C4-2B (cell line): Measurements from ENCODE around the gene ANKS4B.
"Not testable (repeated sequence)": the region's sequence is repeated elsewhere in the genome, so short reads cannot be mapped to it uniquely, and the experiment has no call there.

Experiments
- H3K27ac ChIP-seq: fragments of 450-650 bp; 2 replicates; pipeline ENCODE4 v1.5.1; 2017
- ZFX ChIP-seq: fragments of 450-650 bp; IDR thresholded peaks from 2 replicates; pipeline ENCODE4 v1.6.1; 2017
- TF ChIP-seq, protein P1 (sequence below): fragments of 450-650 bp; conservative IDR thresholded peaks from 2 replicates; pipeline ENCODE4 v1.5.1; 2017; ENCODE audit warnings: mild to moderate bottlenecking

Gene ANKS4B

DNA sequence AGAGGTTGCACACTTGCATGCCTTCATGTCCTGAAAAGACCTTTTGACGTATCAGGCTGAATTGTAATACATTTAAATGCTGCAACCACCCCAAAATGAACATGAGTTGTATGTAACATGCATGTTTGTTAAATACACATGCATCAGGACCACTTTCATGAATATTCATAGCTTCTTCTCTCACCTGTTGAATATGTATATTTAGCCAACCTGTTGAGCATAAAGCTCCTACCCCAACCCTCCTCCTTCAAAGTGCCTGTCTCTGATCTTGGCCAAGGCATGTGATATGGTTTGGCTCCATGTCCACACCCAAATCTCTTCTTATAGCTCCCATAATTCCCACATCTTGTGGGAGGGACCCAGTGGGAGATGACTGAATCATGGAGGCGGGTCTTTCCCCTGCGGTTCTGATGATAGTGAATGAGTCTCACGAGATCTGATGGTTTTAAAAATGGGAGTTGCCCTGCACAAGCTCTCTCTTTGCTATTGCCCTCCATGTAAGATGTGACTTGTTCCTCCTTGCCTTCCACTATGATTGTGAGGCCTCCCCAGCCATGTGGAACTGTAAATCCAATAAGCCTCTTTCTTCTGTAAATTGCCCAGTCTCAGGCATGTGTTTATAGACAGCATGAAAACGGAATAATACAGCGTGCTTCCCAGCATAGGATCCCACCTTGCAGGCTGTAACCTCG is 48.3 kb downstream of the ANKS4B start:
- TF ChIP-seq ZFX: no peak
- TF ChIP-seq, protein P1, sequence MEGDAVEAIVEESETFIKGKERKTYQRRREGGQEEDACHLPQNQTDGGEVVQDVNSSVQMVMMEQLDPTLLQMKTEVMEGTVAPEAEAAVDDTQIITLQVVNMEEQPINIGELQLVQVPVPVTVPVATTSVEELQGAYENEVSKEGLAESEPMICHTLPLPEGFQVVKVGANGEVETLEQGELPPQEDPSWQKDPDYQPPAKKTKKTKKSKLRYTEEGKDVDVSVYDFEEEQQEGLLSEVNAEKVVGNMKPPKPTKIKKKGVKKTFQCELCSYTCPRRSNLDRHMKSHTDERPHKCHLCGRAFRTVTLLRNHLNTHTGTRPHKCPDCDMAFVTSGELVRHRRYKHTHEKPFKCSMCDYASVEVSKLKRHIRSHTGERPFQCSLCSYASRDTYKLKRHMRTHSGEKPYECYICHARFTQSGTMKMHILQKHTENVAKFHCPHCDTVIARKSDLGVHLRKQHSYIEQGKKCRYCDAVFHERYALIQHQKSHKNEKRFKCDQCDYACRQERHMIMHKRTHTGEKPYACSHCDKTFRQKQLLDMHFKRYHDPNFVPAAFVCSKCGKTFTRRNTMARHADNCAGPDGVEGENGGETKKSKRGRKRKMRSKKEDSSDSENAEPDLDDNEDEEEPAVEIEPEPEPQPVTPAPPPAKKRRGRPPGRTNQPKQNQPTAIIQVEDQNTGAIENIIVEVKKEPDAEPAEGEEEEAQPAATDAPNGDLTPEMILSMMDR: no peak
- H3K27ac ChIP-seq: no peak overlapping the region

DNA sequence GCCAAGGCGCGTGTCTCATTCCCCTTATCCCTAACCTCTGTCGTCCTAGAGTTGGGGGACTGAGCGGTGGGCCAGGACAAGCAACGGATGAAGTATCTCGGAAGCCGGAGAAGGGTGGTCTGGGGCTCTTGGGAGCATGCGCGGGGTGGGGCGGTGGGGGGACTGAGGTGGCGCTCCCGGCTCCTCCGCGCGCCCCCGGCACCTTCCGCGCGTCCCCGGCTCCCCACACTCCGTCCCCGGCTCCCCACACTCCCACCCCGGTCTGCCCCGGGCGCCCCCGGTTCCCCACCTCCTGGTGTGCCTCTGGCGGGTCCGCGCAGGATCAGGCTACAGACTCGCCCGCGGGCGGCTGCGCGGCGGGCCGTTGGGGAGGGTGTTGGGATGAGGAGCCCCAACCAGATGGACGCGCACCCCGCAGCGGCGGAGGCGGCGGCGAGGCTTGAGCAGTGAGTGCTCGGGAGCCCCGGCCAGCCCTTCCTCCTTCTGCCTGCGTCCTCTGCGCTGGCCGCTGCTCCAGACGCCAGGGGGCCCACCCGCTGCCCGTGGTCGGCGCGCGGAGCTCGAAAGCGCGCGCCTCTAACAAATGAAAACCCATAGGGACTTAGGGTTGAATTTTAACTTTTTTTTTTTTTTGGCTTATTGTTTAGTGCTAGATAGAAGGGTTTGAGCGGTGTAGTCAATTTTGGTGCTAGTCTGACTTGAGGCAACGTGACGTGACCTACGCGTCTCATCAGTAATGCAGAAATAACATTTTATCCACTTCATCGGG is 50.2 kb downstream of the ANKS4B start:
- no peak for TF ChIP-seq ZFX
- TF ChIP-seq, protein P1: no peak
- H3K27ac ChIP-seq: no peak overlapping the region

DNA sequence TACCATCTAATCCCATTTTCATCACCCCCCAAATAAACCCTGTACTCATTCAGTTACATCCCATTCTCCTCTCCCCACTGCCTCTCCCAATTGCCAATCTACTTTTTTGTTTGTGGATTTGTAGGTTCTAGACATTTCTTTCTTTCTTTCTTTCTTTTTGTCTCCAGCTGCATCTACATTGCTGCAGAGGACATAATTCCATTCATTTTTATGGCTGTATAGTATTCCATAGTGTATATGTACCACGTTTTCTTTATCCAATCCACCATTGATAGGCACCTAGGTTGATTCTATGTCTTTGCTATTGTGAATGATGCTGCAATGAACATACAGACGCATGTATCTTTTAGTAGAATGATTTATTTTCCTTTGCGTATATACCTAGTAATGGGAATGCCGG is 50.9 kb downstream of the ANKS4B start:
- no peak for TF ChIP-seq ZFX
- TF ChIP-seq, protein P1: no peak

DNA sequence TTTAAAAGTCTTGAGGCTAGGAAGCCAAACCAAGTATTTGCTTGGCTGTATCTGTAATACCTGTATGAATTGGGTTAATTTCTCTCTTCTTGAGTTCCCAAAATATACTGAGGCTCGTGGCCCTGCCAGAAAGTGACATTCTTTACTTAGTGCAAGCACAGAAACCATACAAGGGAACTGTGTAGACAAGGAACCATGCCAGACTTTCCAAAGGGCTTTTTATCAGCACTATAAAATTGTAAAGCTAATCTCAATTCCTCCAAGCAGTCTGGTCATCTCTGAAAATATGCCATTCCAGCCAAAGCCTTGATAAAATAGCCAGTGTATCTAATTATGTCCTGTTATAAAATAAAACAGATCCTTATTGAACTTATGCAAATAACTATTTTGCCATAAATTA is 51.8 kb downstream of the ANKS4B start:
- TF ChIP-seq ZFX: no peak
- TF ChIP-seq, protein P1: no peak
- H3K27ac ChIP-seq: no peak overlapping the region

More for the DNA sequence above, 50.9 kb downstream of the ANKS4B start:
- H3K27ac ChIP-seq: no peak overlapping the region

DNA sequence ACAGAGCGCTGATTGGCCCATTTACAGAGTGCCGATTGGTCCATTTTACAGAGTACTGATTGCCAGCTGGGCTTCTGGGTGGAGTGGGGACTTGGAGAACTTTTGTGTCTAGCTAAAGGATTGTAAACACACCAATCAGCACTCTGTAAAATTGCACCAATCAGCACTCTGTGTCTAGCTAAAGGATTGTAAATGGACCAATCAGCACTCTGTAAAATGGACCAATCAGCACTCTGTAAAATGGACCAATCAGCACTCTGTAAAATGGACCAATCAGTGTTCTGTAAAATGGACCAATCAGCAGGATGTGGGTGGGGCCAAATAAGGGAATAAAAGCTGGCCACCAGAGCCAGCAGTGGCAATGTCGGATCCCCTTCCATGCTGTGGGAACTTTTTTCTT is 56.3 kb downstream of the ANKS4B start:
- H3K27ac ChIP-seq: not testable (repeated sequence)

DNA sequence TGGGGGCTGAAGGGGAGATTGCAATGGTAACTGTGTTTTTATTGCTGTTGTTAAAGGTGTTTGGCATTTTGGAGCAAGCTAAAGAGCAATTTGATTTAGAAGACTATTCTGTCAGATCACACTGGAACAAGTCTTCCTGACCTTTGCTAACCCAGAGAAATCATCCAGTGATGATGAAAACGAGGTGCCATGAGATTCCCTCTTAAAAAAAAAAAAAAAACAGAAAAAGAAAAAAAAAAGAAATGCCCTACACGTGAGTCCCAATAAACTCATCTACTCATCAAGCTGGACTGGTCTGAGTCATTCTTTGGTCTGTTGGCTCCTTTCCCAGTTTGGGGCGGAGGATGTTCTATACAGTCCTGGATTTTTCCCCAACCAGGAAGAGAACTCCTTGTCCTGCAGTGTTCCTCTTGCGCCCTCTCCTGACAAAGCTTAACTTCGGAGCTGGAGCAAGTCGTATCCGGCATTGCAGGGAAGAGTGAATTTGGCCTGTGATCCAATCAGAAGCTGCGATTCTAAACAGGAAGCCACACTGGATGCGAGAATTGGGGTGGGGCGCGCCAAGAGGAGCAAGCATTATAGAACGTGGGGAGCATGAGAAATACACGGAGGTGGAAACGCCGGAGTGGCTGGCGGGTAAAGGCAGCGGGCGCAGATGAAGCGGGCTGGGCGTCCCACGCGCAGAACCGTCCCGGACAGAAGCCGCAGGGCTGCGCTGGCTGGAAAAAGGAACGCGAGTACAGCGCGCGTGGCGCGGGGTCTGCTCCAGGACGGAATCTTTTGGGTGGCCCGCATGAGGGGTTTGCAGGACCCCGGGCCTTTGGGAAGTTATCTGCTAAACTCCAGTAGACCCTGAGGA is 67.0 kb downstream of the ANKS4B start:
- H3K27ac ChIP-seq: peak overlapping the region; percentile 68
- no peak for TF ChIP-seq ZFX
- TF ChIP-seq, protein P1: peak; percentile 98

DNA sequence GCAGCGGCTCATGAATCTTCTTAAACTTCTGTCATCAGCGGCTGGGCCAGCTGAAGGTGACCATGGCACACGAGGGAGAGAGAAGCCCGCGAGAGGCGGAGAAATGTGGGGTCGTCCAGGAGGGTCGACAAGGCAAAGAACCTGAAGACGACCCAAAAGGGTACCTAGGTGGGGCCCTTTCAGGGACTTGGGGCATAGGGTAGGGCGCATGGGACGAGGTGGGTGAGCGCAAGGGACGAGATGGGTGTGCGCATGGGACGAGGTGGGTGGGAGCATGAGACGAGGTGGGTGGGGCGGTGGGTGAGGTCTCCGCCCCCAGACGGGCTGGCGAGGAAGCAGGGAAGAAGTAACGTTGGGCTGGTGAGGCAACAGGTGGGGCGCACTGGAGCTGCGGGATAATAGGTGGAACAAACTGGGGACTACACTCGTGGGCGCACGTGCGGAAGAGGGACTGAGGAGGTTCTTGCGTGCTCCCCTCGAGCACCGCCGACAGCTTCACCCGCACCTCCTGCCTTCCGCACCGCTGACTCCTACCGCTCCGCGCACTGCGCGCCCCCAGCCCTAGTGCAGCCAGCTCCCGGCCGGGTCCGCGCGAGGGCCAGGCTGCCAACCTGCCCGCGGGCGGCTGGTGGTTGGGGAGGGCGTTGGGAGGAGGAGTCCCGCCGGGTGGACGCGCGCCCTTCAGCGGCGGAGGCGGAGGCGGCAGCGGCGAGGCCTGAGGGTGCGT is 67.8 kb downstream of the ANKS4B start:
- peak overlapping the region; percentile 68 for H3K27ac ChIP-seq
- TF ChIP-seq ZFX: no peak
- TF ChIP-seq, protein P1: no peak; the same call in 1 of the 2 replicates
